Loucy (cell line): ENCODE data around the gene ZNF407.

Experiments
- EZH2phosphoT487 ChIP-seq: fragments of 200-600 bp; IDR thresholded peaks from 2 replicates; pipeline ENCODE4 v1.6.1; 2018; ENCODE audit warnings: antibody characterized with exemption, mild to moderate bottlenecking, moderate library complexity, borderline replicate concordance
- TF ChIP-seq, protein P1 (sequence below): fragments of 200-600 bp; sonication (generic); conservative IDR thresholded peaks from 2 replicates; pipeline ENCODE4 v1.5.1; 2014; ENCODE audit warnings: mild to moderate bottlenecking, antibody characterized with exemption, low read length

DNA sequence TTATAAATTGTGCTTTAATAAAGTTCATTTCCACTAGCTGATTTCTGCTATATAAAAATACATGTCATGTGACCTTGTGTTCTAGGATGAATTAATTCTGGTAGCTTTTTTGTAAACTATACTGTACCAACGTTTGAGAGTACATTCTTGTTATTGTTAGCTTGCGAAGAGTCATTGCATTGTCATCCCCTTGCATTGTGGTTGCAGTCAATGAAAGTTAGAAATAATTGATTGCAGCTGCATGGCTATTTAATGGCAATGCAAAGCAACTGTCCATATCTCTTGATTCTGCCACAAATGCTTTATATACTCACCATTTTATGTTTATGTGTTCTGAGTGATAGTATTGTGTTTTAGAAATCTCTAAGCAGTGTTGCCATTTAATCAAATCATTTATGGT, 91.6 kb downstream of the ZNF407 start:
- TF ChIP-seq, protein P1, sequence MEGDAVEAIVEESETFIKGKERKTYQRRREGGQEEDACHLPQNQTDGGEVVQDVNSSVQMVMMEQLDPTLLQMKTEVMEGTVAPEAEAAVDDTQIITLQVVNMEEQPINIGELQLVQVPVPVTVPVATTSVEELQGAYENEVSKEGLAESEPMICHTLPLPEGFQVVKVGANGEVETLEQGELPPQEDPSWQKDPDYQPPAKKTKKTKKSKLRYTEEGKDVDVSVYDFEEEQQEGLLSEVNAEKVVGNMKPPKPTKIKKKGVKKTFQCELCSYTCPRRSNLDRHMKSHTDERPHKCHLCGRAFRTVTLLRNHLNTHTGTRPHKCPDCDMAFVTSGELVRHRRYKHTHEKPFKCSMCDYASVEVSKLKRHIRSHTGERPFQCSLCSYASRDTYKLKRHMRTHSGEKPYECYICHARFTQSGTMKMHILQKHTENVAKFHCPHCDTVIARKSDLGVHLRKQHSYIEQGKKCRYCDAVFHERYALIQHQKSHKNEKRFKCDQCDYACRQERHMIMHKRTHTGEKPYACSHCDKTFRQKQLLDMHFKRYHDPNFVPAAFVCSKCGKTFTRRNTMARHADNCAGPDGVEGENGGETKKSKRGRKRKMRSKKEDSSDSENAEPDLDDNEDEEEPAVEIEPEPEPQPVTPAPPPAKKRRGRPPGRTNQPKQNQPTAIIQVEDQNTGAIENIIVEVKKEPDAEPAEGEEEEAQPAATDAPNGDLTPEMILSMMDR, result no peak
- TF ChIP-seq EZH2phosphoT487, result no peak
